NCI-H1694 (cell line): ENCODE measurements around the gene LDB2.
"Not testable (repeated sequence)": the region's sequence is repeated elsewhere in the genome, so short reads cannot be mapped to it uniquely, and the experiment has no call there.

Experiments
- DNase-seq: peaks from one replicate; lab custom pipeline; 2025; lab: John Stamatoyannopoulos, UW

Gene LDB2

GRCh38 chr4:16596267-16596666, 302.2 kb downstream of the LDB2 start:
- no peak for DNase-seq

- no peak for DNase-seq
Observed at GRCh38 chr4:16594128-16594527, 304.3 kb downstream of the LDB2 start.

GRCh38 chr4:16593386-16593785, 305.1 kb downstream of the LDB2 start:
- DNase-seq = no peak

GRCh38 chr4:16591272-16591826, 307.1 kb downstream of the LDB2 start:
- DNase-seq = no peak

DNA sequence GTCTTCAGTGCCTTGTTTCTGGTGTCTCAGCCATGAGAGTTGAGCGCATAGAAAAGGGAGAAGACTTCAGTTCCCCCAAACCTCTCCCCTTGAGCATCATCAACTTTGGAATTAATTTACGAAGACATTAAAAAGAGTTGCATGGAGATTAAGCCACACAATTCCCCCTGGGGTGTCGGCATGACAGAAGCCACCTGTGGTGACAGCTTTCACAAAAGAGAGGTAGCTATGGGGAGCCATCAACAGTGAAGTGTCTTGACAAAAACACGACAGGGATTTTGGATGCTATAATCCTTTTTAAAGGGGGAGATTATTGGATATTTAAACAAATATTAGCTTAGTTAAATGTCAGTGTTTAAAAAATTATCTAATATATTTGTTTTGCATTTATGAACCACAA, 307.6 kb downstream of the LDB2 start:
- no peak for DNase-seq

DNA sequence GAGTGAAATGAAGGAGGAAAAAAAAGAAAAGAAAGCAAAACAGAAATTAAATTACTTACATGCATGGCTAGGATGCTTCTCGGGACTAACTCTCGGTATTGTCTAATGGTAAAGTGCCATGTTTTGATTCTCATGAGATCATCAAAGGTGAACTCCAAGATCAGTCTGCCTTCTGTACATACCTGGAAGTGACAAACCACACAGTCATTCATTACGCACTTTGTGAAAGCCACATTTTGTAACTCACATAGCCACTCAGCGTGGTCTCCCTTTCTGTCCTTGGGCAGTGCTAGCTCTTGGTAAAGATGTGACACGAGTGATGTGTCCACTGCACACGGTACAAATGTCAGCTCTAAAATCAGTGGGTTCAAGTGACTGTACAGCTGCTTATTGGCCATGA, 309.8 kb downstream of the LDB2 start:
- DNase-seq = no peak

DNA sequence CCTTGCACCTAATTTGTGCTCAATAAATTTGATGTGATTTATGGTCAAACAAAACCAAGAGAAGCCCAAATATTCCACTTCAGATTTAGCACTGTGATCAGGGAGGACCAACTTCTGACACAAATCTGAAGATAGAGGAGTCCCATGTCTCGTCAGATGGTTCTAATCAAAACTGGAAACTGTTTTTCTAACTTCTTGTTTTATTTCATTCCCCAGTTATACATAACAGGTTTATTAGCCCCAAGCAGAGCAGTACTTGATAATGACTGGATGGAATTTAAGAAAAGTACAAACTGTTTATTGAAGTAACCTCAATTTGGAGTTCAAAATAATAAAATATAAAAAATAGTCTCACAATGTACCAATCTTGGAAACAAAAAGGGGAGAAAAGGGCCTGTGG, 310.3 kb downstream of the LDB2 start:
- no peak for DNase-seq

DNA sequence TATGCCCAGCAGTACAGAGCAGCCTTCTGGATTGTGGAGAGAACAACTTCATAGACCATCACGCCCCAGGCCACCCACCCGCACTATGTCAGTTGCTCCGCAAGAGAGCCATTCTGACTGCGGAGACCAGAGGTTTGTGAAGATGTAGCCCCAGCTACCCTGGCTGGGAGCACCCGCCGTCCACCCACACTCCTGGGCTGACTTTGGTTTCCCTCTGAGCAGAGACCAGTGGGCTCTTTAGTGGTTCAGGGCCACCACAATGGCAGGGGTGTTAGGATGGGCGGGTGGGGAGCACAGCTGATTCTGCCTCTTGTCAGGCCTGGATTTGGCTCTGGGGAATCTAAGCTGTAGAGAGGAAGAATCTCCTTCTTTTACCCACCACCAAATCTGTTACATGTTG, 313.4 kb downstream of the LDB2 start:
- DNase-seq = no peak

GRCh38 chr4:16583764-16584163, 314.7 kb downstream of the LDB2 start:
- no peak for DNase-seq

- DNase-seq = no peak
Observed at GRCh38 chr4:16582526-16582925, 315.9 kb downstream of the LDB2 start.

- no peak for DNase-seq
Observed at GRCh38 chr4:16582036-16582435, 316.4 kb downstream of the LDB2 start.

DNA sequence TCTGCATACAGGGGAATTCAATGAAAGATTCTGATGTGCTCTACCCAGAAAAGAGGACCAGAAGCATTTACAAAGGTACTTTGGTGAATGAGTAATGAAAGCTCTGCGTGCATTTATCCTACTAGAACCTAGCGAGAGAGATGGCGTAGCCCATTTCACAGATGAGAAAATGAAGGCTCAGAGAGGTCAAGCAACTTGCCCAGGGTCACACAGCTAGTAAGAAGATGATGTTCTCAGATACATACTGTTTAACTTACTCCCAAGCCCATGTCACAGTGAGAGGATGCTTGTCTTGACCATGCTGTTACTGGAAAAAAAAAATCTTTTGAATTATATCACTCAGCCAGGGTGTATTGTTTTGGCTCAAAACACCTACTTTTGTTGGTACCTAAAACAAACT, 317.3 kb downstream of the LDB2 start:
- DNase-seq = no peak

- DNase-seq = no peak
Observed at GRCh38 chr4:16580514-16580913, 317.9 kb downstream of the LDB2 start.

DNA sequence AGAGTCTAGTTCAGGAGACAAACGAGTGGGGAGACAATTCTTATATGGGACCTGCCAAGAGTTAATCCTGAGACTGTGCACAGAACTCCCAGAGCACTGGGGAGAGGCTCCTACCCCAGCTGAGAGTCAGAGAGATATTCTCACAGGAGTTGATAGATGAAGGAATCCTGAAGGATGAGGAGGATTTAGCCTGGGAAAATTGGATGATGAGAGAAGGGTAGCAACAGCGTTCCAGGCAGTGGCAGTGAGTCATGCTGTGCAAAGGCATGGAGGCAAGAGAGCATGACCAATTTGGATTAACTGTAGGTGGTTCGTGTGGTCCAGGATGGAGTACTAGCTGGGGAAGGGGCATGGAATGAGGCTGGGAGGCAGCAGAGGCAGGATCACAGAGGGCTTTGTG, 318.6 kb downstream of the LDB2 start:
- no peak for DNase-seq

DNA sequence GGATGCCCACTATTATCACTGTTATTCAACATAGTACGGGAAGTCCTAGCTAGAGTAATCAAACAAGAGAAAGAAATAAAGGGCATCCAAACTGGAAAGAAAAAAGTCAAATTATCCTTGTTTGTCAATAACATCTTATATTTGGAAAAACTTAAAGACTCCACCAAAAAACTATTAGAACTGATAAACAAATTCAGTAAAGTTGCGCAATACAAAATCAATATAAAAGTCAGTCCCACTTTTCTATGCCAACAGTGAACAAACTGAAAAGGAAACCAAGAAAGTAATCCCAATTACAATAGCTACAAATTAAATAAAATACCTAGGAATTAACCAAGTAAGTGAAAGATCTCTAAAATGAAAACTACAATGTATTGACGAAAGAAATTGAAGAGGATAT, 321.3 kb downstream of the LDB2 start:
- no peak for DNase-seq

DNA sequence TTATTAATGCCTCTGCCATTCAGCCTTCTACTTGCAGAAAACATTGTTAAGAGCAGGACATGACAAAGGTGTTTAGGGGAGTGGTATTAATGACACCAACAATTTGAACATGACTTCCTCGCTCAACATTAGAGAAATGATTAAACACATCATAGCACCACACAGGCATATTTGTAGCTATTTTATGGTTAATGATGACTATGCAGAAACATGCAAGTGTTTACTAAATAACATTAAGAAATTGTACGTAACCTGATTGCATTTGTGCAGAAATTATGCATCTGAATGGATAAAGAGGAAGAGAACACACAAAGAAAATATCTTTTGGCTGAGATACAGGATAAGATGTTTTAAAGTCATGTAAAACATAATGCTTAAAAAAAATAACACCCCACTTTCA, 323.5 kb downstream of the LDB2 start:
- DNase-seq = no peak

- no peak for DNase-seq
Observed at GRCh38 chr4:16573739-16574138, 324.7 kb downstream of the LDB2 start.

DNA sequence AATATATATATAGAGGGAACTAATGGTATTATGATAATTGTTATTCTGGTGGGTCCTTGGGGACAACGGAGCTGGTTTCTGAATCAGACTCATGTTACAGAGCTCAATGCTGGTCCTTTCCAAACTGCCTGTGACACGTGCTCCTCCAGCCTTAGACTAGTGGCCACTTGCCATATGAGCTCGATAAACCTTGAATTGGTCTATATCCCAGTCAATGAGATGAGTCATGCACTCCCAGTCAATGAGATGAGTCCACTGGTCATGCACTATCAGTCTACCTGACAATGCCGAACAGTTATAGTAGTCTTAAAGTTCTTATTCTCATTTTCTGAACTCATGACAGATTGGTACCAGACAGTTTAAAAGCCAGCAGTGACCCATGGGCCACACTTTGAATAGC, 325.2 kb downstream of the LDB2 start:
- no peak for DNase-seq

DNA sequence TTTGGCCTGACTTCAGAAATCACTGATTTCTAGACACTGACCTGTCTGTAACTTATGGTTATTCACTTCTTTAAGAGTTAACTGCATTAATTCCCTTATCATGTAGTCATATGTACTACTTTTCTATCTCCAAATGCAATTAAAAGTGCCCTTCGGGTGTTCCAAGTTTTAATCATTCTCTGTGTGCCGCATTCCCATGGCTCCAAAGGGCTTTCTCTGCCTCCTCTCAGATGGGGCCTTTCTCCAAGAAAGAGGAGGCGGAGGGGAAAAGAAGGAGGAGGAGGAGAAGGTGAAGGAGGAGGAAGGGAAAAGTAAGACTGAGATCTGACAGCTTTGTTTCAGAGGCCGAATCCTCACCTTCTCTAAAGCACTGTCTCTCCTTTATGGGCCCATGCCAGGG, 325.8 kb downstream of the LDB2 start:
- no peak for DNase-seq

DNA sequence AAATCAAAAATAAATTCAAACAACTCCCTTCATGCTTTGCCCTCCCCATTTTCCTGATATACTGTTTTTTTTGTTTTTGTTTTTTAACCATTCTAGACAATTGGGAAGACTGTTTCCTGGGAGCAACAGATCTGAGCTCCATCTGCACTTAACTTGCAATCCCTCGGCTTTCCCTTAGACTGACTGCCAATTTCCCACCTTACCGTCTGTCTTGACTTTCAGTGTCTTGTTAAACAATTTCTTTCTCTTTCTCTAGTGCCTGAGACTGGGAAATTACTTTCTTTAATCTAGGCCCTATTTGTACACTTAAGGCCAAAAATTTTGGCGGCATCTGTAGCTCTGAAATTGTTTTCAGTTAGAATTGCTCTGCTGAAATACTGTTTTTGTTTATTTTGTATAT, 326.3 kb downstream of the LDB2 start:
- DNase-seq = no peak

DNA sequence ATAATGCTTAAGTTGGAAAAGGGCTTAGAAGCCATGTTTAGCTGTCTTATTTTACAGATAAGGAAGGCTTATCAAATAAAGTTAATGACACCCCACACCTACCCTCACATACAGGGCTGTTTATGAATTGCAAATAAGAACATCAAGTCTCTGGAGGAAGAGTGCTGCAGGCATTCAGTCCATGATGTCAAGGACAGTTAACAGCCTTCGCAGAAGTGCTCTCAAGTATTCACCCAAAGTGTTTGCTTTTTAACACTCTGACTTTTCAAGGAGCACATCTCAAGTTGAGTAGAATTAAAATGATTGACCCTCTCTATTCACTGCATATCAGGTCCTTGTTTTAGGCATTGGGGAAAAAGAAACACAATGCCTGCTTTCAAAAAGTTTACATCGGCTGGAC, 328.7 kb downstream of the LDB2 start:
- no peak for DNase-seq

DNA sequence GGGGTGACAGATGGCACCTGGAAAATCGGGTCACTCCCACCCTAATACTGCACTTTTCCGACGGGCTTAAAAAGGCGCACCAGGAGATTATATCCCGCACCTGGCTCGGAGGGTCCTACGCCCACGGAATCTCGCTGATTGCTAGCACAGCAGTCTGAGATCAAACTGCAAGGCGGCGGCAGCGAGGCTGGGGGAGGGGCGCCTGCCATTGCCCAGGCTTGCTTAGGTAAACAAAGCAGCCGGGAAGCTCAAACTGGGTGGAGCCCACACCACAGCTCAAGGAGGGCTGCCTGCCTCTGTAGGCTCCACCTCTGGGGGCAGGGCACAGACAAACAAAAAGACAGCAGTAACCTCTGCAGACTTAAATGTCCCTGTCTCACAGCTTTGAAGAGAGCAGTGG, 341.1 kb downstream of the LDB2 start:
- DNase-seq = not testable (repeated sequence)

DNA sequence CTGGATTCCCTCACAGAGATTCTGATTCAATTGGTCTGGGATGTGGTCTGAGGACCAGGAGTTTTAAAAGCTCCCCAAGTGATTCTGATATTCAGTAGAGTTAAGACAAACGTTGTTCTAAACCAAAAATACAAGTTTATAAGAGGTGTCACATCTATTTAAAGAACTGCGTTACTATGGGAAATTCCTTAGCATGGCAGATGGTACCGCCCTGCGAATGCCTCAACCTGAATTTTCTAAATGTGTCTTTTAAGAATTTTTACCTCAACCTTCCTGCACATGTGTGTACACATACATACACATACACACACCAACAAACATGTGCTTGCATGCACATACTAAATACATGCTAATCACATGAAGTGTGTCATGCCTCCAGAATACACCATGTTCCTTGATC, 343.3 kb downstream of the LDB2 start:
- no peak for DNase-seq

DNA sequence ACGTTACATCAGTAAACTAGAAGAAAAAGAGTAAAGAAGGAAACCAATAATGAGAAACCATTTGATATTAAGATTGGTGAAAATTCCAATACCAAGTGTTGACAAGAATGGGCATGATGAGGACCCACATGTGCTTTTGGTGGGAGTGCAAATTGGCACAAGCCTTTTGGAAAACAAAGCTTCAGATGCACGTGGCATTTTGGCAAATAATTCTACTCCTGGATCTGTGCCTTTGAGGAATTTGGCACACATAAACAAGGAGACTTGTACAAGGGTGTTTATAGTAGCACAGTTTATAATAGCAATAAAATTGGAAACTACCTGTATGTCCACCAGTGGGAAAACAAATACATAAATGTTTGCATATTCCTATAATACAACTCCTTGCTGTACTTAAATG, 347.9 kb downstream of the LDB2 start:
- DNase-seq = no peak

DNA sequence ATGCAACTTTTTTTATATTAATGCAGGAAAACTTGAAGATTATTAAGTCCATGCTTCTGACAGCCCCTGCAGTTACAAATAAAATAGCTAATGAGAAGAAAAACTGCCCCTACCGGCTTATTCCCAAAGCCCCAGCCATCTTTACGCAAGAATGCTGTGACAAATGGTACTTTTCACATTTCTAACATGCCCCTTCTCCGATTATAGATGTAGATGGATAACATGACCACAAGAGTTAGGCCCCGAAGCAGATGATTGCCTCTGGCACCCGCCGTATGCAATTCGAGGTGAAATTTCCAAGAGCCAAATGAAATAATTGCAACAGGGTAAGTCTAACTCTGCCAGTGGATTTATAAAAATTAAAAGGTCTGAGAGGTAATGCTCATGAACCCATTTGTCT, 352.8 kb downstream of the LDB2 start:
- DNase-seq = no peak
